PC-9 (cell line): ENCODE results near the gene LAMB2.

Experiments
- EZH2 ChIP-seq: fragments of 200-600 bp; sonication (generic); IDR thresholded peaks from 2 replicates; pipeline ENCODE4 v1.8.0; 2017; ENCODE audit warnings: antibody characterized with exemption, low read depth
- TF ChIP-seq, protein P1 (sequence below): fragments of 200-600 bp; sonication (generic); conservative IDR thresholded peaks from 2 replicates; pipeline ENCODE4 v1.6.1; 2017; ENCODE audit warnings: mixed run types, antibody characterized with exemption, mild to moderate bottlenecking, moderate library complexity

DNA sequence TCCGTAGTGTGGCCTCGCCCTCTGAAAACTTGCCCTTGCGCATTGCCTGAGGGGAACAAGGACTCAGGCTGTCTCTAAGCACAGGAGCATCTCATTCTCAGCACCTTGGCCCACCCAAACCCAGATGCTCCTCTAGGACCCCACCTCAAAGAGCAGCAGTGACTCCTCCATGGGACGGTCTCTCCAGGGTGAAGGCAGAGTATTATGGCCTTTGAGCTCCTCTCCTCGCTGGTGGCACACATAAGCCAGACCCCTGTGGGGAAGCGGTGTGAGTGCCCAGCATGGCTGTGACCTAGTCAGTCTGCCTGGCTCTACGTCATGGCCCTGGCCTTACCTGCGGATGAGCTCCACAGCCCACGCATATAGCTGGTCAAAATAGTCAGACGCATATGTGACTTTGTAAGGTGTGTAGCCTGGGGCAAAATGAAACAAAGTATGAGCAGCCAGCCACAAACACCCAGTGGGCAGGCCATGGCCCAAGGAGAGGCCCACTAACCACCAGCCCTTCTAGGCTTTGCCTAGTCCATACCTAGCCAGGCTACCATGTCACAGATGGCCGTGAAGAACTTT, 32.7 kb downstream of the LAMB2 start:
- TF ChIP-seq, protein P1, sequence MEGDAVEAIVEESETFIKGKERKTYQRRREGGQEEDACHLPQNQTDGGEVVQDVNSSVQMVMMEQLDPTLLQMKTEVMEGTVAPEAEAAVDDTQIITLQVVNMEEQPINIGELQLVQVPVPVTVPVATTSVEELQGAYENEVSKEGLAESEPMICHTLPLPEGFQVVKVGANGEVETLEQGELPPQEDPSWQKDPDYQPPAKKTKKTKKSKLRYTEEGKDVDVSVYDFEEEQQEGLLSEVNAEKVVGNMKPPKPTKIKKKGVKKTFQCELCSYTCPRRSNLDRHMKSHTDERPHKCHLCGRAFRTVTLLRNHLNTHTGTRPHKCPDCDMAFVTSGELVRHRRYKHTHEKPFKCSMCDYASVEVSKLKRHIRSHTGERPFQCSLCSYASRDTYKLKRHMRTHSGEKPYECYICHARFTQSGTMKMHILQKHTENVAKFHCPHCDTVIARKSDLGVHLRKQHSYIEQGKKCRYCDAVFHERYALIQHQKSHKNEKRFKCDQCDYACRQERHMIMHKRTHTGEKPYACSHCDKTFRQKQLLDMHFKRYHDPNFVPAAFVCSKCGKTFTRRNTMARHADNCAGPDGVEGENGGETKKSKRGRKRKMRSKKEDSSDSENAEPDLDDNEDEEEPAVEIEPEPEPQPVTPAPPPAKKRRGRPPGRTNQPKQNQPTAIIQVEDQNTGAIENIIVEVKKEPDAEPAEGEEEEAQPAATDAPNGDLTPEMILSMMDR, result no peak
- TF ChIP-seq EZH2, result no peak
